Stimulated activated CD4-positive, alpha-beta T cell treated with anti-CD3 and anti-CD28 coated beads, TNF-alpha, amount 100 ng/mL, for 48 hours (primary cell): Measurements from ENCODE around the gene F8.

ENCODE experiments used
- DNase-seq, 3 donors: peaks; one replicate each; pipeline ENCODE4 v3.0.0-alpha.2; 2020; ENCODE audit warnings: low read depth in 3 of 3

The F8 gene

DNA sequence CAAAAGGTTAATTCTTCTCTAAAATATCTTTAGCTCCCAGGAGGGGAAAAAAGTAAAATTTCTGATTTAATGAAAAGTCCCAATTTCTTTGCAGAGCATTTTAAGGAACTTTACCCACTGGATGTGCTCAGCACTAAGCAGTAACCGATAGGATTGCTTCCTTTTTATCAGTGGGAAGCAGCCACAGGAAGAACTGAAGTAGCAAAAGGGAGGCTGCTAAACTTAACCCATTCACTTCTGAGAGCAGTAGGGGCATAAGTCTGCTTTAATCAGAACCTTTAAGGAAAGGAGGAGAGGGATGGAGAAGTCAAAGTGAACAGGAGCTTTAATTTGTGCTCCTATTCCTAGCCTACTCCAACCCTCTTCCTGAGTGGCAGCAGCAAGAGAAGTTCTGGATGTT lies at the start of gene F8:
Gene F8 (minus strand): TSS at position 139 of the 400 bp plus-strand sequence. CDS start 171 bp downstream, outside the sequence.
- no peak for DNase-seq

DNA sequence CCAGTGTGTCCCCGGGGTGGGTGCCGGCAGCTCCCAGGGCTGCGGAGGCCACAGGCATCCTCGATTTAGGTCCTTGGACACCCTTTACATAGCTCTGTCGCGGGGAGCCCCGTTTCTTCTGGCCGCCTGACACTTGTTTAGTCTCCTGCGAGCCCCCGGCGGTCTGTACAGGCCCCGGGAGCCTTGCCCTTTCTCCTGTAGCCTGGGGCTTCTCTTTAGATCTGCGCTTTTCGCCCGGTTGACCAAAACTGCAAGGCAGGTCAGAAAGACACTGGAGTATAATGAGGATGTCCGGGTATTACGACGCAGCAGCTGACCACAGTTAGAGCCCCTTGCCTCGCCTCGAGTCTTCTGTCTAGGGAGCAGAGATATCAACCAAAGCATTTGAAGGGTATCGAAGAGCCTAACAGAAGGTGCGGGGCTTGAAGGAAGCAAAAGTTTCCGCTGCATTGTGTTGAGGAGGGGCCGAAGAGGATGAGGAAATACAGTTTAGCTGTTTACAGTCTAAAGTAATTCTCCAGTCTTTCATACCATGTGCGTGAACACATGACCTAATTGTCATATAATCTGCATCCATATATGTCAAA lies 49.3 kb upstream of the F8 start:
- no peak for DNase-seq

DNA sequence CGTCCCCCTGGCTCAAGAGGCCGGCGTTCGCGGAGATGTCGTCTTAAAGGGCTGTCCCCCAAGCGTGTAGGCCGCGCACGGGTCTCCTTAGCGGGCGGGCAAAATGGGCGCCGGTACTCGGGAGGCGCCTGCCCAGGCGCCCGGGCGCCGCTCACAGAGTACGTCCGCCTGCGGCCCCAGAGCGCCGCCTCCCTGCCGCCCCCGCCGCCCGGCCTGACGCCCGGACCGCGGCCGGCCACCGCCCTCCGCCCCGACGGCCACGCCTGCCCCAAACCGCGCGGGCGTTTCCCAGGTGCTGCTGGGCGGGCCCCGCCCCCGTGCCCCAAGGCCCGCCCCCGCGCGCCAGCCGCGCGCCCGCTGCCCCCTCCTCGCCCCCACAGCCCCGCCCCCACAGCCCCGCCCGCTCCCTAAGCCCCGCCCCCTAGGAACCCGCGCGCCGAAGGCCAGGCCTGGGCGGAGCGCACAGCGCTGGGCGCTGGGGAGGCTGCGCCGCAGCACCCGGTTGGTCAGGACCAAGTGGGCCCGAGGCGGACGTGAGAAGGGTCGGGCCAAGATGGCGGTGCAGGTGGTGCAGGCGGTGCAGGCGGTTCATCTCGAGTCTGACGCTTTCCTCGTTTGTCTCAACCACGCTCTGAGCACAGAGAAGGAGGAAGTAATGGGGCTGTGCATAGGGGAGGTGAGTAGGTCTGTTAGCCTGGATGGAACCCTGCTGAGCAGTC lies 48.6 kb upstream of the F8 start, which contains the start of the genes BRCC3, CMC4 and MTCP1:
Gene BRCC3 (plus strand): TSS at position 534 of the 719 bp plus-strand sequence. CDS start 20 bp downstream, at position 554.
Gene CMC4 (minus strand): TSS at position 162 of the 719 bp plus-strand sequence. CDS start 7,113 bp downstream, outside the sequence.
Gene MTCP1 (minus strand): TSS at position 162 of the 719 bp plus-strand sequence. CDS start 5,126 bp downstream, outside the sequence.
- peak; percentile 50 to 69 (median 62) for DNase-seq

DNA sequence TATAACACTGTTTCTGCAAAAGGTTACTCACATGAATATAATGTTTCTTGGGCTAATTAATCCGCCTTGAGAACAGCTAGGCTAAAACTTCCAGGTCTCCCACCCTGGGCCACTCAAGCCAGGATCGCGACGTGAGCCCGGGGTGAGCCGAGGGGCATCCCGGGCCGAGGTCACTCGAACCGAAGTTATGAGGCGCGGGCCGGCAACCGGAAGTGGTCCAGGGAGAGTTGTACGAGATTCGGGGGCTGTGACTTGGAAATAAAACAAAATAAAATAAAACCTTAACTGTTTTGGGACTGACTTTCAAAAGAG lies 48.1 kb upstream of the F8 start:
- no peak for DNase-seq

DNA sequence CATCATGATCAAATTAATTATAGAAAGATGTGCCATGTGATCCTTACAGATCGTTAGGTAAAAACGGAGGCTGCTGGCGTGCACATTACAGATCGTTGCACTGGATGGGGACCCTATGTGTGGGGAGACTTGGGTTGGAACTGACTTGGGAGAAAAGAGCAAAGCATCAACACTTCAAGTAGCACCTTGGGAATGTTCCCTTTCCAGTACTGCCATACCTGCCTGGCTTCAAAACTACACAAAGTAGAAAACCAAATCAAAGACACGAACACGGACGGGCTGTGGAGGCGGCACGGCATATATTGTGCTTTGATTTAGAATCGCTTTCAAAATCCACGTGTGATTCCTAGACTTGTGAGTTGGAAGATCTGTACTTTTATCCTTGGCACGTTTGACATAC lies 47.5 kb upstream of the F8 start:
- DNase-seq = no peak

DNA sequence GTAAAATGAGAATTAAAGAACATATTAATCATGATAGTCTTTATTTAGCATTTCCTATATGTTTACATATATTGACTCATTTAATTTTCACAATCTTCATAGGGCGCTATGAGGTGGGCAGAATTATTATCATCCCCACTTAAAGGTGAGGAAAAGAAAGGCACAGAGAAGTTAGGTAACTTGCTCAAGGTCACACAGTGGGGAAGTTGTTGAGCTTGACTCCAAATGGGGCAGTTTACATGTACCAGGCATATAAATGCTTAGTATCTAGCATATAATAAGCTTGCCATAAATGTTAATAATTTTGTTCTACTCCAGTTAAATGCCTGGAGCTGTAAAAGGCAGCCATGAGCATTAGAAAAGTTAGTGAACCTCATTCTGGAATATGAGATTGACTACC lies 46.9 kb upstream of the F8 start:
- no peak for DNase-seq

DNA sequence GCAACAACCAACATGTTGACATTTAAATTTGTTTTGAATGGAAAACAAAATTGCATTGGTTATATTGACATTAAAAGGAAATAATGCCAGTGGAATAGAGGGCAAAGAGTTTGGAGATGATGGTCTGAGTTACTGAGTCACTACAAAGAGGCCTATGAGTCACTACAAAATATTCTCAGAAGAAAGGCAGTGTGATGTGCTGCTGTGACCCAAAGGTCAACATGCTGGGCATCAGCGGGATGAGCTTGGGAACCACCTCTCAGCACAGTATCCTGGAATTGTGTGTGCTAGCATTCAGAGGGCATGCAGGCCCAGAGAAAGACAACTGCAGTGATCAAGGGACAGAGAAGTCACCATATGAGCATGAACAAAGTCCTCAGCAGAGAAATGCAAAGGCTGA lies 45.6 kb upstream of the F8 start:
- DNase-seq = no peak

DNA sequence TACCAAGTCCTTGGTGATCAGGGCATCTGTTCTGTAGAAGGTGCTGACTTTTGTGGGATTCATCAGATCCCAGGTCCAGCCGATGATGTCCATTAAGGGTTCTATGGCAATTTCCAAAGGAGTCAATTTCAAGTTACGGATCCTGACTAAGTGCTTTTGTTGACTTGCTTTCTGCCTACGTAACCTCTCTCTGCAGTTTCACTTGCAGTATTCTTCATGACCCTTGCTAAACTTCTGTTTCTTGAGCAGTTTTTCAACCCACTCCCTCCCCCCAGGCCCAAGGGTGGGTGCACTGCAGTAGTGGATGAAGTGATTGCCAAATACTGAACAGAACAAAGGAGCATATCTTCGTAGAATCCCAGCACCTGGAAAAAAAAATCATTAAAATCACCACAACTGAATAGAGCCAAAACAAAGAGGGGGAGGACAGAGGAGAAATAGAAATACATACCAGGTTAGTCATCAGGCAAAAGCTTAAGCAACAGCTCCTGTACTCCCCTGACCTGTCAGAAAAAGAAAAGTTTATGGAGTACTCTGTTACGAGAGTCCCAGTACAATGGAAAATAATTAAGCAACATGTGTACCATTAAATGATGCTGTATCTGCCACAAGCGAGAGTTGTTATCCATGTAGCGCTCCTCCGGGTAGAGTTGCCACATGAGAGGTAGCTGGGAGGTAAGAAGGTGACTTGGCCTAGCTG lies 42.7 kb upstream of the F8 start:
- DNase-seq = no peak

DNA sequence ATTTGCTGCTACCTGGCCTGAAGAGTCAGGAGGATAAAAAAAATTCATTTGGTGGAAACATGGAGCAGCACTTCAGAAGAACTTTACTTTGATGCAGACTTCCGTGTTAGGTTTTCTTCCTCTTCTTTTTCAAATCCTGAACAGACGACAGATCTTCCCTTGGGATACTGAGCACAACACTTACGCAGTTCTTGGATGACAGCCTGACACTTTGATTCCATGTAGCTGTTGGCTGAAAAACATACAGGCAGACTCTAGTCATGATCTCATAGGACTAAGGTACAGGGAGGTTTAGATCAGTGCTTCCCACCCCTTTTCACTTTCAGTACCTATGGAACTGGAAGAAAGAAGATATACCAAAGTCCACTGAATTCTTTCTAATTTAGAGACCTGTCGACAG lies 39.2 kb upstream of the F8 start:
- DNase-seq = no peak

DNA sequence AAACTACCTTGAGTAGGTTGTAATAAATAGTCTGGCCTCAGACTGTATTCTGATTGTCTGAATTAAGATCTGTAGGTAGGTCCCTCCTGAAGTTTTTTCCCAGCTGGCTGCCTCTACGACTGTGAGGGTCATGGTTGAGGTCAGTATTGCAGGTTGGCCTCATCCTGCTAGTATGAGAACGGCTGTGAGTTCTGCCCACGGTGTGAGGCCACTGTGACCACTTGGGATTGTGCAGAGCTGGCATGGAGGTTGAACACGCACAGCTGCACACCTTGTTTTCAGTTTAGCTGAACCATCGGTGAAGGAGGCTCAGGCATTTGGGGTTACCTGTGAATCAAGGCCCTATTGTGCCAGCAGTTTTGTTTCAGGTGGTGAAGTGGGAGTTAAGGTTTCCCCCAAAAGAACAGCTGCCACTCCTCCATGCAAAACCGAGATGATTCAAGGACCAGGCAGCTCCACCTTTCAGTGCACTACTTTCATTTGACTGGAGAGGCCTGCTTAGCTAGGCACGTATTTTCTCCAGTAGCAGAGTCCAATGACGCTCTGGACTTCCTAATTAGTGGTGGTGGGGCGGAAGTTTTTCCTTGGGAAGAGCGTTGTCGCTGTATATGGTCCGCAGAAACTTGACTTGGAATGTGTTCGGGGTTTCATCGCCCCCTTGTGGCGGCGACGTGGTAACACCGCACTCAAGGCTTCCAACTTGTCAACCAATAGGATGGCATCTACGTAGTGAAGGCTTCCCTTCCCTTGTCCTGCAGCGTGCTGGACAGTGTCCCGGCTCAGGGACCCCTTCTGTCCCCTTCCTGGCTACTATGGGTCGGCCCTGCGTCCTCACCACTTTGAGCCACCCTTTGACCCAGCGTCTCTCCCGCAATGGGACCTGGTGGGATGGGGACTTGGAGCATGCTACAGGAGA lies 34.6 kb upstream of the F8 start:
- peak in 1 of 3 donors; percentile 20 for DNase-seq

DNA sequence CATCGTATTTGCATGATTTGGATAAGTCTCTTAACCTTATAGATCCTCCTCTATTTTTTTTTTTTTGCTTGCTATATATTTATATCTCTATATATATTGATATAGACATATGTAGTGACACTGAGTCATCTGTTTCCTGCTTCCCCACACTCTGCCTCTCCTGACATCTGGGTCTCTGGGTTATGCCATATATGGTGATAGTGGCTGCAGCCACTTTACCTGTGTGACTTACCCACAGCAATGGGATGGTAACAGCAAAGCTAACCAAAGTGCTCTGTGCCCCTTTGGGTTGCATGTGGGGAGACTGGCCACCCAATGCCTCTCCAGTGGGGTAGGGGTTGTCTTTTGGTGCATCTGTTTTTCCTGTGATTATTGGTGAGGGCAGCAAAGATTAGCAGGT lies 33.9 kb upstream of the F8 start:
- DNase-seq = no peak

DNA sequence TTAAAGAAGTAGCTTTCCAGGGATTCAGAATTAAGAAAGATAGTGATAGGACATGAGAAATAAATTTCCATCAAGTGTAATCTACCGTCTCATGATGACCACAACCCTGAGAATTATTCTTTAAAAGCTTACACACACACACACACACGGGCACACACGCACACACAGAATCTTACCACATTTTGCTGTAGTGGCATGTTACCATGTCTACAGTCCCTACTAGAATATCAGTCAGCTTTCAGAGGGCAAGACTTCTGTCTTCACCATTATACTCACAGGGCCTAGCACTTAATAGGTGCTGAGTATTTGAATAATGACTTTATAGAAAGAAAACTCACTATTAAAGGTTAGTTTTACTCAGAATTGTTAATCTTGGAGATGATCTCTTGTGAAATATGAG lies 33.0 kb upstream of the F8 start:
- no peak for DNase-seq

DNA sequence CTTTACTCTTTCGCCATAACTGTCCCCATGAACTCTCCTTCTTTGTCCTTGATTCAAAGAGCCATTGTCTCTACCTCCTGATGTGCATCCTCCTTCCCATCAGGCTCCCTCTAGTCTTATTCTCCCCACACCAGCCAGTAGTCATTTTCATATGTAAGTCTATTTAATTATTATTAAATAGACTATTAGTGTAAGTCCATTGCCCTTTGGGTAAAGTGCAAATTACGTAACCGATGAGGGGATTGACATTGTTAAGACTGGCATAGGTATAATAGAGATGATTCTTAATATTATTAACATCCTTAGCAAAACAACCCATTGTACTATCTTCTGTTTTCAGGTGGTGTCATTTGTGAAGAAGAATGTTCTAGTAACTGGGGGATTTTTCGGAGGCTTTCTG lies 31.7 kb upstream of the F8 start:
- DNase-seq = no peak

DNA sequence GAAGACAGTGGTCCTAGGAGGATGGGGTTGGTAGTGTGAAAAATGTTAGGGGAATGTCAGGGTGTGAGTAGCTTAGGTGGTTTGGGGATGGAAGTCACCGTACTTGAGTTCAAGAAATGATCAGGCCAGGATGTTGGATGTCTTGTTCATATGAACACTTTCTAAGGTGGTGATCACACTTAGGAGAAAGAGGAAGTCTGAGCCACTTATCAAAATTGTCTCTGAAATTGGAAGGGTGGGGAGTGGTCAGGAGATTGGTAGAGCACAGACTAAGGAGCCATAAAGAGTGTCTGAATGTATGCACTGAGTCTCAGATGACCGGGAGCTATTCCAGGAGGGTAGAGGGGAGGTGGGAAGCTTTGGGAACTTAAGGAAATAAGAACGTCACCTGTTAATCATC lies 31.1 kb upstream of the F8 start:
- no peak for DNase-seq

DNA sequence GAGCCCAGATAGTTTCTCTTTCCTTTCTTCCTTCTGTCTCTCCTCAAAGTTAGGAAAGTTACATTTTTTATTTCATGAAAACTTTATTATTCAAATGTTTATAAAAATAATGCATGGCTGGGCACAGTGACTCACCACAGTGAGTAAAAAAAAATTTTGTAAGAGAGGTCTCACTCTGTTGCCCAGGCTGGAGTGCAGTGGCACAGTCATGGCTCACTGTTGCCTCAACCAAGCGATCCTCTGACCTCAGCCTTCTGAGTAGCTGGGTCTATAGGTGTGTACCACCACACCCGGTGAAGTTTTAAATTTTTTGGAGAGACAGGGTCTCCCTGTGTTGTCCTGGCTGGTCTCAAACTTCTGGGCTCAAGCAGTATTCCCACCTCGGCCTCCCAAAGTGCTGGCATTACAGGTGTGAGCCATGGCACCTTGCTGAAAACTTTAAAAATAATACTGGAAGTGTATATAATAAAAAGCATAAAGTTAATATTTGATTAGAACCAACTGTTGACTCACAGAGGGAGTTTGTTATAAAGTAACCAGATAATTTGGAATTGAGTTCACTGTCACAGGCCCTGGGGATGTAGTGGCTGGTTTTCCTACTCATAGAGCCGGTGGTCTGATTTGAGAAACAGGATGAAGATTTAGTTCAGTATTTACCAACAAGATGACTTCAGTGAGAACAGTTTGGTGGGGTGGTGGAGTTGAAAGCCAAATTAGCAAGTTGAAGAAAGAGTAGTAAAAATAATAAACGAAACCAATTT lies 30.4 kb upstream of the F8 start:
- no peak for DNase-seq

DNA sequence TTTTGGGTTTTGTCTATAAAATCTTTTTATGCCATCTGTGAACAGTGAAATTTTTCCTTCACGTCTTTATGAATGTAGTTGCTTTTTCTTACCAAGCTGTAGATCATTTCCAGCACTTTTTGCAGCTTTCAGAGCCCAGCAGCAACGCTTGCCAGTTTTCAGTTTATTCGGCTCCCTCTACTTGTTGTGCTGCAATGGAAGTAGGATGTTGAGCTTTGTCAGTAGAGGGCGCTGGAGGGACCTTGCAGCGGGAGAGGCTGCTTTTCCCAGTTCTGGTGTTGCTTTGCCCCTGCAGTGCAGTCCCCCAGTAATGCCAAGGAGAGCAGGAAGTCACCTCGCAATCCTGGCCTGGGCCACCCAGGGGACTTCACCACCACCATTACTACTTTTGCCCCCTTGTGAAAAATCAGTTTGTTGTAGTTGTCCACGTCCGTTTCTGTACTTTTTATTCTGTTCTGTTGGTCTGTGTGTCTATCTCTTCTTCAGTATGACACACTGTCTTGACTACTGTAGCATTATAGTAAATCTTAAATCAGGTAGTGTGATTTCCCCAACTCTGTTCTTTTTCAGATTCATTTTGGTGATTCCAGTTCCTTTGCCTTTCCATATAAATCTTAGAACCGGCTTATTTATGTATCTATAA lies 26.6 kb upstream of the F8 start:
- DNase-seq = peak in 1 of 3 donors; percentile 49

DNA sequence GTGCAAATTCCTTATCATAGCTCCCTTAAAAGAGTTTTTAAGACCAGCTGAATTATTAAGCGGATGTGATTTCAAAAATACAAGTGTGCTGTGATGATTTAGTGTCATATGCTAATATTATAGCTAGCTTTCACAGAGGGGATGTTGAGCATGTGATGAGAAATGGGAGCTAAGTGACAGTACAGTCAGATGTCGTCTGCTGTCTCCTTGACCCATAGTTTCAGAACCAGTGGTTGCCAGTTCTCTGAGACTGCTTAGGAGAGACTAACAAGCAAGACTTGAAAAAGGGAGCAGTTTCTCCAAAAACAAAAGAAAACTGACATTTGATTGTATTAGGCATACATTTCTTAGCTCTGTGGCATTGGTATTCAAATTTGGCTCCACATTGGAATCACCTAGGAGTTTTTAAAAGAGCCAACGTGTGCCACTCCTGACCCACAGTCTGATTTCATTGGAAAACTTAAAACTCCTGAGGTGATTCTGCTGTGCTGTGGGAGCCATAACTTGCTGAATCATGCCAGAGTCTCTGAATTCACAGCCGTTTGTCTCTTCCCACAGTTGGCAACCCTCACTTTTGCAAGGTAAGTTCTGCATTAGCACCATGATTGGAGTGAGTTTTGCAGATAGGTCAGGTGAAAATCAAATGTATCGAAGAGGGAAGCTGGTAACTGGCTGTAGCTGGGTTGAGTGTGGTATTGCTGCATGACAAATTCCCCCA lies 24.4 kb upstream of the F8 start:
- DNase-seq = no peak

DNA sequence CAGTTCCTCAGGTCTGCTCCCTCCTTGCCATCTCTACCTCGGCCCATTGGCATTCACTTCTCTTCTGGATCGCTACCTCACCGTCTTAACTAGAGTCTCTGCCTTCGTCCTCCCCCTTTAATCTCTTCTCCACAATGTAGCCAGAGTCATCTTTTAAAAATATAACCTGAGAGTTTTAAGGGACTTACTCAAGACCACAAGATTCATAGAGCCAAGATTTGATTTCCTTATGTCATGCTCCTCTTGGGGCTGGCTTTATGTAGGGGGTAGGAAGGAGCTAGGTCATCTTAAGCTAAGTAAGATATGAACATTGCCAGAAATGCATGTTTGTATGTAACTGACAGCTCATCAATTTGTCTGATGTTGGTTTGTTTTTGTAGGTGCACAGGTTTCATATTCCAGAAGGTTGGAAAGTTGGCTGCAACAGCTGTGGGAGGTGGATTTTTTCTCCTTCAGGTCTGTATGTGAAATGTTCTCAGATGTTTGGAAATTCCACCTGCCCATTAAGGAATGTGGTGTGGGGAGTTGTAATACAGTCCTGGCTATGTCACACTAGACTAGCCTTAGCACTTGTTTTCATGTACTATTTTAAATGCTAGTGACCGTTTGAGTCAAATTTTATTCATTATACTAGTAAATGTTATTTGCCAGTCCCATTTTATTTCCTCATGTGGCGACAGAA lies 23.7 kb upstream of the F8 start:
- DNase-seq = no peak

DNA sequence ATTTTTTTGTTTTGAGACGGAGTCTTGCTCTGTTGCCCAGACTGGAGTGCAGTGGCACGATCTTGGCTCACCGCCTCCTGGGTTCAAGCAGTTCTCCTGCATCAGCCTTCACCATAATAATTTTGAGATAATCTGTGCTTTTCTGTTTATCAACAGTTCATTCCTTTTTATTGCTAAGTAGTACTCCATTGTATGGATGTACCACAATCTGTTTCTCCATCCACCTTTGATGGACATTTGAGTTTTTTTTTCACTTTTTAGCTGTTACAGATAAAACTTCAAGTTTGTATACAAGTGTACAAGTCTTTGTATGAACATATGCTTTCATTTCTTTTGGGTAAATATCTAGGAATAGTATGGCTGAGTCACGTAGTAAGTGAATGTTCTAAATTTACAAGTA lies 13.2 kb upstream of the F8 start:
- no peak for DNase-seq
